Ovary (tissue), 9 donors: ENCODE results near the gene OR1F1. TPM values are rescaled to one million over a fixed set of nuclear protein-coding genes. Genes with fewer than 3 reads are reported as not detected.
"Not testable (repeated sequence)": the region's sequence is repeated elsewhere in the genome, so short reads cannot be mapped to it uniquely, and the experiment has no call there.

Experiments used
- DNase-seq, 5 donors: peaks; one replicate each; pipeline ENCODE4 v3.0.0-alpha.2; 2019 to 2020
- H3K27ac ChIP-seq, 2 donors: fragments of 200-600 bp; one replicate each; pipeline versions ENCODE4 v1.5.1 to v1.8.0; 2019 to 2022
- H3K27me3 ChIP-seq: fragments of 200-600 bp; one replicate; pipeline ENCODE4 v1.8.0; 2022
- H3K36me3 ChIP-seq: fragments of 200-600 bp; sonication (generic); one replicate; pipeline ENCODE4 v1.5.1; 2019
- H3K4me1 ChIP-seq: one replicate; pipeline ENCODE4 v1.8.1; 2013; ENCODE audit warnings: mild to moderate bottlenecking, moderate library complexity; ENCODE audit not compliant: insufficient read depth
- H3K4me3 ChIP-seq: fragments of 200-600 bp; sonication (generic); one replicate; pipeline ENCODE4 v1.5.1; 2017
- H3K9me3 ChIP-seq, 2 donors: fragments of 200-600 bp in 1 of 2; sonication (generic) in 1 of 2; one replicate each; pipeline versions ENCODE4 v1.5.1 to v1.8.1; 2013 to 2019; ENCODE audit warnings: mild to moderate bottlenecking in 1 of 2, moderate library complexity in 1 of 2
- CTCF ChIP-seq, 3 donors: fragments of 450-650 bp in 2 of 3; fragments of 200-600 bp in 1 of 3; IDR thresholded peaks; one replicate each; pipeline versions ENCODE4 v1.5.1 to v1.8.0; 2016 to 2022; ENCODE audit warnings: antibody characterized with exemption in 3 of 3, mild to moderate bottlenecking in 1 of 3
- EP300 ChIP-seq: sonication (generic); formaldehyde crosslinking; IDR thresholded peaks from one replicate; pipeline ENCODE4 v1.6.1; 2017; ENCODE audit warnings: antibody characterized with exemption
- POLR2A ChIP-seq: fragments of 450-650 bp; IDR thresholded peaks from one replicate; pipeline ENCODE4 v1.6.1; 2017; ENCODE audit warnings: antibody characterized with exemption, mild to moderate bottlenecking, moderate library complexity
- WGBS, 3 donors: extraction: QIAGEN DNeasy Blood & Tissue Kit in 1 of 3; methylation state at CpG; one replicate each; pipeline versions ENCODE4 v1.1.5 to v1.1.7; 2013 to 2017; 5-methylcytosine and 5-hydroxymethylcytosine counted together
- intact Hi-C, 4 donors: fragments of 100-400 bp; cut with DNase I; formaldehyde crosslinking; loops; one replicate each; pipeline versions ENCODE4 v1.11.0 to v1.15.1; 2022 to 2023
- polyA plus RNA-seq, 2 donors: library from polyadenylated mRNA; stranded (reverse); fragments of 200-250 nt in 1 of 2; fragments of 350-450 nt in 1 of 2; fragmentation: Illumina TruSeq in 1 of 2; extraction: RNeasy Lipid Tissue Mini Kit (QIAGEN cat#74804) in 1 of 2; gene quantifications; one replicate each; pipeline ENCODE4 v1.2.3, GENCODE V29; 2013 to 2014
- total RNA-seq, 7 donors: library from RNA; depleted of rRNA in 2 of 7; stranded (reverse); fragments of >200 nt in 2 of 7; fragmentation: NEBNext Ultra II Directional in 3 of 7; extraction: Animal tissue kit (Norgen Biotek cat#: 25700) in 3 of 7; gene quantifications; one replicate each; pipeline versions ENCODE4 v1.1.0 to v1.2.4, GENCODE V29; 2016 to 2023
- donor health status: DM: no; HTN: no; CAD: no; lungs with moderate emphysema.
- donor health status: DM: no; HTN: no; CAD: no.
- donor health status: Bipolar disorder and iron deficiency.
- donor health status: DM: yes; HTN: yes; CAD: no.
- donor health status: DM: no; HTN: no; CAD: no.
- donor health status: DM: yes; HTN: yes; CAD: no.

The OR1F1 gene
- total and polyA plus RNA-seq, 9 donors = not detected

- Histone ChIP-seq H3K27me3 (no peaks in the 10 kb centered on the region), H3K27ac (no peak overlapping the region), H3K36me3 (no peaks in the 10 kb centered on the region), H3K4me3 (no peak overlapping the region), H3K9me3 (no peaks in the 10 kb centered on the region), H3K4me1 (peaks cover 4% of the 10 kb centered on the region)
- intact Hi-C loops = loop anchor here in 2 of 4 donors (5.0 to 10.0 kb wide), 4 partner anchors 110 to 1790 kb away; partner anchors contain the start of genes BICDL2 (in 1 of the 2) and SEC14L5 (in 1 of the 2)
- TF ChIP-seq EP300 (no peak), POLR2A (no peak), CTCF (IDR thresholded peaks at IDR 0.05) (no peak)
- no peak for DNase-seq
- WGBS, 3 donors = 77 to 79% (median 79%) methylated on average over 37 of the region's 37 CpGs
Observed at GRCh38 chr16:3164121-3164991, 23.6 kb upstream of the OR1F1 start.

- Histone ChIP-seq H3K4me3 (no peak overlapping the region), H3K27ac (no peak overlapping the region), H3K36me3 (no peaks in the 10 kb centered on the region), H3K27me3 (no peaks in the 10 kb centered on the region), H3K9me3 (no peaks in the 10 kb centered on the region), H3K4me1 (no peaks in the 10 kb centered on the region)
- WGBS, 3 donors = 84 to 92% (median 85%) methylated on average over 12 of the region's 12 CpGs
- TF ChIP-seq CTCF (IDR thresholded peaks at IDR 0.05) (no peak), EP300 (no peak), POLR2A (no peak)
- no peak for DNase-seq
- intact Hi-C loops = loop anchor here (5.0 to 10.0 kb wide), 4 partner anchors 108 to 1790 kb away; partner anchors contain the start of genes BICDL2 (in 1 of the 4) and SEC14L5 (in 1 of the 4)
Observed at GRCh38 chr16:3165111-3165822, 22.7 kb upstream of the OR1F1 start.

DNA sequence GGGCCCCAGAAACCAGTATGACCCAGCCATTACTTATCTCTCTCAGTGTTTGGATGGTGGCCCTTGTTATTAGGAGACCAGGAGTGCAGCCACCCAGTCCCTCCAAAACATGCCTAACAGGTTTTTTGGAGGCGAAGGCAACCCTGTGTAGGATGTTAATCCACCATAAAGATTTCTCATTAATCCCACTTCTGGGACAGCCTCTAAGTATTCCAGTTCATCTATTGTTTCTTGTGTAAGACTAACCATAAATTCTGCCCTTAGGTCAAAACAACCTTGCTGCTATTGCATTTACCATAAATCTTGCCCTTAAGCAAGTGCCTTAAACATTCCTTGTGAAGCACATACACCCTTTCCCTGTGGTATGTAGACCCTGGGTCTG, 21.5 kb upstream of the OR1F1 start:
- 20 to 43% (median 37%) methylated on average over 1 of the region's 1 CpG for WGBS, 3 donors
- no peak for TF ChIP-seq EP300
- no peak for TF ChIP-seq CTCF (IDR thresholded peaks at IDR 0.05)
- TF ChIP-seq POLR2A = no peak
- H3K27ac ChIP-seq = no peak overlapping the region
- intact Hi-C loops = loop anchor here (5.0 to 10.0 kb wide), 4 partner anchors 109 to 1788 kb away; partner anchors contain the start of genes BICDL2 (in 1 of the 4) and SEC14L5 (in 1 of the 4)
- no peak for DNase-seq
- H3K9me3 ChIP-seq = no peaks in the 10 kb centered on the region
- H3K4me1 ChIP-seq = peaks cover 1% of the 10 kb centered on the region
- H3K4me3 ChIP-seq = no peak overlapping the region
- H3K27me3 ChIP-seq = no peaks in the 10 kb centered on the region
- no peaks in the 10 kb centered on the region for H3K36me3 ChIP-seq

- H3K36me3 ChIP-seq, DNase-seq, H3K4me1 ChIP-seq, H3K4me3 ChIP-seq, H3K27ac ChIP-seq, H3K9me3 ChIP-seq: not testable (repeated sequence)
- intact Hi-C loops = loop anchor here (5.0 to 10.0 kb wide), 4 partner anchors 111 to 1786 kb away; partner anchors contain the start of genes BICDL2 (in 1 of the 4) and SEC14L5 (in 1 of the 4)
- WGBS, 3 donors = 76 to 79% (median 79%) methylated on average over 7 of the region's 7 CpGs
- H3K27me3 ChIP-seq = peaks cover 12% of the 10 kb centered on the region
Observed at GRCh38 chr16:3168729-3169128, 19.3 kb upstream of the OR1F1 start.
